WTC11 (cell line): ENCODE results near the gene AGAP1. TPM values are rescaled to one million over a fixed set of nuclear protein-coding genes. Genes with fewer than 3 reads are reported as not detected.

ENCODE experiments used
- ATAC-seq: fragments of 200-7000 bp; cut with Tn5 transposase; 2 replicates; pipeline ENCODE4 v1.10.0; 2021; ENCODE audit warnings: mild to moderate bottlenecking, moderate library complexity
- CTCF ChIA-PET: fragments of 300-600 bp; sonication (Branson Sonifier 250); formaldehyde crosslinking; loops from one replicate; lab custom pipeline; 2021; ENCODE audit warnings: antibody characterized with exemption; lab: Charles Lee
- POLR2A ChIA-PET: fragments of 350-600 bp; sonication (Branson Sonifier 250); formaldehyde crosslinking; loops from one replicate; lab custom pipeline; 2021; ENCODE audit warnings: antibody characterized with exemption; lab: Charles Lee
- DNase-seq: peaks from one replicate; pipeline ENCODE4 v3.0.0; 2021; ENCODE audit warnings: low spot score
- H3K27ac Mint-ChIP-seq: 2 replicates; pipeline ENCODE4 v1.8.0; 2021; ENCODE audit warnings: mixed read lengths
- H3K27me3 Mint-ChIP-seq: 2 replicates; pipeline ENCODE4 v1.8.0; 2021; ENCODE audit warnings: low read depth, mild to moderate bottlenecking, moderate library complexity, mixed read lengths
- H3K36me3 Mint-ChIP-seq: 2 replicates; pipeline ENCODE4 v1.8.0; 2021; ENCODE audit warnings: mixed read lengths
- H3K4me1 Mint-ChIP-seq: 2 replicates; pipeline ENCODE4 v1.8.0; 2022; ENCODE audit warnings: mixed read lengths
- H3K4me3 Mint-ChIP-seq: 2 replicates; pipeline ENCODE4 v1.8.0; 2021; ENCODE audit warnings: mild to moderate bottlenecking, moderate library complexity, mixed read lengths
- H3K9me3 Mint-ChIP-seq: 2 replicates; pipeline ENCODE4 v1.8.0; 2021; ENCODE audit warnings: mixed read lengths
- AFF4 ChIP-seq: sonication (generic); formaldehyde crosslinking; IDR thresholded peaks from 2 replicates; pipeline ENCODE4 v1.8.1; 2023; ENCODE audit warnings: mild to moderate bottlenecking, missing genetic modification reagents, borderline replicate concordance
- ATF2 ChIP-seq: sonication (generic); formaldehyde crosslinking; IDR thresholded peaks from 2 replicates; pipeline ENCODE4 v1.8.1; 2022; ENCODE audit warnings: low read depth, missing genetic modification reagents, borderline replicate concordance
- EMX1 ChIP-seq: fragments of 250-450 bp; sonication (Bioruptor Pico); IDR thresholded peaks from 2 replicates; pipeline ENCODE4 v1.8.0; 2021; ENCODE audit warnings: mild to moderate bottlenecking
- ETV6 ChIP-seq: sonication (generic); formaldehyde crosslinking; IDR thresholded peaks from 2 replicates; pipeline ENCODE4 v1.8.1; 2022; ENCODE audit warnings: mild to moderate bottlenecking, missing genetic modification reagents
- HMGXB4 ChIP-seq: sonication (generic); formaldehyde crosslinking; IDR thresholded peaks from 2 replicates; pipeline ENCODE4 v1.8.1; 2023; ENCODE audit warnings: mild to moderate bottlenecking, moderate library complexity, missing genetic modification reagents
- JAZF1 ChIP-seq: fragments of 250-450 bp; sonication (Bioruptor Pico); IDR thresholded peaks from 2 replicates; pipeline ENCODE4 v1.9.0; 2021; ENCODE audit warnings: moderate library complexity, mild to moderate bottlenecking, inconsistent platforms
- JUN ChIP-seq: sonication (generic); formaldehyde crosslinking; IDR thresholded peaks from 2 replicates; pipeline ENCODE4 v1.8.0; 2023; ENCODE audit warnings: mild to moderate bottlenecking, missing genetic modification reagents
- MYBL2 ChIP-seq: sonication (generic); formaldehyde crosslinking; IDR thresholded peaks from 2 replicates; pipeline ENCODE4 v1.8.1; 2023; ENCODE audit warnings: mild to moderate bottlenecking, moderate library complexity, missing genetic modification reagents
- NR3C1 ChIP-seq: sonication (generic); formaldehyde crosslinking; conservative IDR thresholded peaks from 2 replicates; pipeline ENCODE4 v1.8.1; 2023; ENCODE audit warnings: low read depth, mild to moderate bottlenecking, missing genetic modification reagents
- OVOL2 ChIP-seq: fragments of 250-450 bp; sonication (Bioruptor Pico); IDR thresholded peaks from 2 replicates; pipeline ENCODE4 v1.9.0; 2021; ENCODE audit warnings: mild to moderate bottlenecking, borderline replicate concordance
- PREB ChIP-seq: sonication (generic); formaldehyde crosslinking; IDR thresholded peaks from 2 replicates; pipeline ENCODE4 v1.8.1; 2022; ENCODE audit warnings: mild to moderate bottlenecking, missing genetic modification reagents, moderate library complexity, borderline replicate concordance
- ZNF232 ChIP-seq: sonication (generic); formaldehyde crosslinking; IDR thresholded peaks from 2 replicates; pipeline ENCODE4 v1.8.0; 2022; ENCODE audit warnings: mild to moderate bottlenecking, missing genetic modification reagents
- ZNF671 ChIP-seq: fragments of 250-450 bp; sonication (Bioruptor Pico); IDR thresholded peaks from 2 replicates; pipeline ENCODE4 v1.8.0; 2021; ENCODE audit warnings: mild to moderate bottlenecking
- ZSCAN18 ChIP-seq: fragments of 250-450 bp; sonication (Bioruptor Pico); IDR thresholded peaks from 2 replicates; pipeline ENCODE4 v2.1.2; 2022; ENCODE audit warnings: mild to moderate bottlenecking, moderate library complexity
- total RNA-seq: library from RNA; stranded (reverse); gene quantifications from 3 replicates; pipeline ENCODE4 v1.2.3, GENCODE V29; 2021
- TF ChIP-seq, protein P1 (sequence below): sonication (generic); formaldehyde crosslinking; IDR thresholded peaks from 2 replicates; pipeline ENCODE4 v1.8.0; 2022; ENCODE audit warnings: mild to moderate bottlenecking, missing genetic modification reagents
- TF ChIP-seq, protein P2 (sequence below): sonication (generic); formaldehyde crosslinking; IDR thresholded peaks from 2 replicates; pipeline ENCODE4 v1.8.0; 2023; ENCODE audit warnings: mild to moderate bottlenecking, missing genetic modification reagents
- TF ChIP-seq, protein P3 (sequence below): fragments of 250-450 bp; sonication (Bioruptor Pico); IDR thresholded peaks from 2 replicates; pipeline ENCODE4 v1.8.0; 2021; ENCODE audit warnings: mild to moderate bottlenecking

AGAP1 gene
- total RNA-seq, 1 experiment from 2014 or later: 49.3 TPM

- no peak for ATAC-seq
- H3K36me3 Mint-ChIP-seq: no peaks in the 10 kb centered on the region
- no peak overlapping the region; the same call in 1 of the 2 replicates for H3K27ac Mint-ChIP-seq
- CTCF ChIA-PET: interaction anchor here (1.4 to 1.5 kb wide), 2 partner anchors 76 to 323 kb away, joined by 4 to 6 read pairs; no protein-coding TSS in a partner anchor
- no peaks in the 10 kb centered on the region for H3K9me3 Mint-ChIP-seq
- H3K27me3 Mint-ChIP-seq: no peaks in the 10 kb centered on the region
- POLR2A ChIA-PET: no interaction called here
- peaks cover 39% of the 10 kb centered on the region for H3K4me1 Mint-ChIP-seq
- H3K4me3 Mint-ChIP-seq: no peak overlapping the region
- TF ChIP-seq JAZF1 (CRISPR knock-in tag): no peak
- TF ChIP-seq, protein P1, sequence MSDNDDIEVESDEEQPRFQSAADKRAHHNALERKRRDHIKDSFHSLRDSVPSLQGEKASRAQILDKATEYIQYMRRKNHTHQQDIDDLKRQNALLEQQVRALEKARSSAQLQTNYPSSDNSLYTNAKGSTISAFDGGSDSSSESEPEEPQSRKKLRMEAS (CRISPR knock-in tag): no peak
- TF ChIP-seq JUN (CRISPR knock-in tag): no peak
- TF ChIP-seq PREB (CRISPR knock-in tag): no peak
- no peak for TF ChIP-seq ETV6 (CRISPR knock-in tag)
- no peak for TF ChIP-seq ZNF232
- TF ChIP-seq, protein P2, sequence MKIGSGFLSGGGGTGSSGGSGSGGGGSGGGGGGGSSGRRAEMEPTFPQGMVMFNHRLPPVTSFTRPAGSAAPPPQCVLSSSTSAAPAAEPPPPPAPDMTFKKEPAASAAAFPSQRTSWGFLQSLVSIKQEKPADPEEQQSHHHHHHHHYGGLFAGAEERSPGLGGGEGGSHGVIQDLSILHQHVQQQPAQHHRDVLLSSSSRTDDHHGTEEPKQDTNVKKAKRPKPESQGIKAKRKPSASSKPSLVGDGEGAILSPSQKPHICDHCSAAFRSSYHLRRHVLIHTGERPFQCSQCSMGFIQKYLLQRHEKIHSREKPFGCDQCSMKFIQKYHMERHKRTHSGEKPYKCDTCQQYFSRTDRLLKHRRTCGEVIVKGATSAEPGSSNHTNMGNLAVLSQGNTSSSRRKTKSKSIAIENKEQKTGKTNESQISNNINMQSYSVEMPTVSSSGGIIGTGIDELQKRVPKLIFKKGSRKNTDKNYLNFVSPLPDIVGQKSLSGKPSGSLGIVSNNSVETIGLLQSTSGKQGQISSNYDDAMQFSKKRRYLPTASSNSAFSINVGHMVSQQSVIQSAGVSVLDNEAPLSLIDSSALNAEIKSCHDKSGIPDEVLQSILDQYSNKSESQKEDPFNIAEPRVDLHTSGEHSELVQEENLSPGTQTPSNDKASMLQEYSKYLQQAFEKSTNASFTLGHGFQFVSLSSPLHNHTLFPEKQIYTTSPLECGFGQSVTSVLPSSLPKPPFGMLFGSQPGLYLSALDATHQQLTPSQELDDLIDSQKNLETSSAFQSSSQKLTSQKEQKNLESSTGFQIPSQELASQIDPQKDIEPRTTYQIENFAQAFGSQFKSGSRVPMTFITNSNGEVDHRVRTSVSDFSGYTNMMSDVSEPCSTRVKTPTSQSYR (CRISPR knock-in tag): no peak
- TF ChIP-seq, protein P3, sequence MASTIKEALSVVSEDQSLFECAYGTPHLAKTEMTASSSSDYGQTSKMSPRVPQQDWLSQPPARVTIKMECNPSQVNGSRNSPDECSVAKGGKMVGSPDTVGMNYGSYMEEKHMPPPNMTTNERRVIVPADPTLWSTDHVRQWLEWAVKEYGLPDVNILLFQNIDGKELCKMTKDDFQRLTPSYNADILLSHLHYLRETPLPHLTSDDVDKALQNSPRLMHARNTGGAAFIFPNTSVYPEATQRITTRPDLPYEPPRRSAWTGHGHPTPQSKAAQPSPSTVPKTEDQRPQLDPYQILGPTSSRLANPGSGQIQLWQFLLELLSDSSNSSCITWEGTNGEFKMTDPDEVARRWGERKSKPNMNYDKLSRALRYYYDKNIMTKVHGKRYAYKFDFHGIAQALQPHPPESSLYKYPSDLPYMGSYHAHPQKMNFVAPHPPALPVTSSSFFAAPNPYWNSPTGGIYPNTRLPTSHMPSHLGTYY (CRISPR knock-in tag): no peak
- TF ChIP-seq ATF2 (CRISPR knock-in tag): no peak
- TF ChIP-seq ZSCAN18 (CRISPR knock-in tag): no peak
- TF ChIP-seq OVOL2: no peak
- no peak for TF ChIP-seq ZNF671 (CRISPR knock-in tag)
- TF ChIP-seq MYBL2 (CRISPR knock-in tag): no peak
- TF ChIP-seq, all 79 proteins: peak for 0
- no peak for DNase-seq
Measured at GRCh38 chr2:235855011-235855410, 361.2 kb downstream of the AGAP1 start.

DNA sequence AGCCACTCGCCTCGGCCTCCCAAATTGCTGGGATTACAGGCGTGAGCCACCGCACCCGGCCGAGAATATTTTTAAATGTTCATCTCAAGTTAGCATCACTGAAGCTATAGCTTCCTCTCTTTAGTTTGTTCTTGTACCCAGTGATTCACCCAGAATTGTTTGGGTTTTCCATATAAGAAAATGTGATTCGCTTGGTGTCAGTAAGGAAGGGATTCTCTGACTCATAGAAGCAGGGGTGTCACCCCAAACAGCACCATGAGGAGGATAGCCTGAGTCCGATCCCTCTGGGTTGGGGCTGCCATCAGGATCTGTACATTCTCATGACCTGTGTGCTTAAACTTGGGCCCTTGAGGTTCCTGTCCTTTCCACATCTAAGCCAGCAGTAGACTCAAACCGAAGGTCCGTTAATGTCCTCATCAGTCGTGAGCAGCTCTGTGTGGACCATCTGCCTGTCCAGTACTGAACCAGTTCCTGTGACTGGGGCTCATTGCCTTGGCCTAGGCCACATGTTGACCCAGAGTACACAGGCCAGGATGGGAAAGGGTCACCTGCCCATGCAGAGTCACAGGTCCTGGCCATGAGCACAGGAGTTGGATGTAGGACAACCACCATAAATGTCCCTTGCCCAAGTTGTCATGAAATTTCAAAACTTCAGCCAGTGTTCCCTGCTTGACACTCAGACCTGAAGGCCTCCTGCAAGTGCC is 362.5 kb downstream of the AGAP1 start:
- no peak overlapping the region for H3K4me3 Mint-ChIP-seq
- POLR2A ChIA-PET: no interaction called here
- peaks cover 39% of the 10 kb centered on the region for H3K4me1 Mint-ChIP-seq
- ATAC-seq (no peak), DNase-seq (peak; percentile 2)
- no peak overlapping the region for H3K27ac Mint-ChIP-seq
- no peaks in the 10 kb centered on the region for H3K27me3 Mint-ChIP-seq
- H3K36me3 Mint-ChIP-seq: no peaks in the 10 kb centered on the region
- no peaks in the 10 kb centered on the region for H3K9me3 Mint-ChIP-seq
- CTCF ChIA-PET: no interaction called here
- TF ChIP-seq NR3C1: no peak
- TF ChIP-seq EMX1 (CRISPR knock-in tag): no peak
- no peak for TF ChIP-seq HMGXB4
- TF ChIP-seq OVOL2: no peak
- no peak for TF ChIP-seq AFF4
